HG03139 (cell line): ENCODE measurements around the gene ZFY.

Source experiments
- ATAC-seq: cut with Tn5 transposase; IDR thresholded peaks from one replicate; pipeline ENCODE4 v1.9.1; 2021; ENCODE audit not compliant: unreplicated experiment

ZFY gene

GRCh38 chrY:2934861-2935715, at the start of gene ZFY:
TSS of gene ZFY (plus strand) at chrY:2935381. CDS start at chrY:2953937, 18,556 bp downstream.
- ATAC-seq: peak; percentile 31

DNA sequence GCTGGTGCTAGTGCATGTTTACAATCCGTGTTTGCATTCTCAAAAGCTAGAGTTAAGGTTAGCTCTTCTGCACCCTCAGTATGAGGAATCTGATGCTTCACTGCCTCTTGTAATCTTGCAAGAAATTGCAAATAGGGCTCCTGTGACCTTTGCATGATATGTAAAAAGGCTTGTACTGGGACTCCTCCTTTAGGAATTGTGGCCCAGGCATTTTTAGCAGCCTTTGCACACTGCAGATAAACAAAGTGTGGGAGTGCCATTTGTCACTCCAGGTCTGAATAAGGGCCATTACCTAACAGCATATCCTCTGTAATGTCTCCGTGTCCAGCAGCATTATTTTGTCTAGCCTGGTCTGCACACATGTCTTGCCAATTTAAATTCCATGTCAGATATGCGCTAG, 49.3 kb upstream of the ZFY start:
- no peak for ATAC-seq

- ATAC-seq: peak; percentile 19
Measured at GRCh38 chrY:2887386-2887785, 47.8 kb upstream of the ZFY start.

DNA sequence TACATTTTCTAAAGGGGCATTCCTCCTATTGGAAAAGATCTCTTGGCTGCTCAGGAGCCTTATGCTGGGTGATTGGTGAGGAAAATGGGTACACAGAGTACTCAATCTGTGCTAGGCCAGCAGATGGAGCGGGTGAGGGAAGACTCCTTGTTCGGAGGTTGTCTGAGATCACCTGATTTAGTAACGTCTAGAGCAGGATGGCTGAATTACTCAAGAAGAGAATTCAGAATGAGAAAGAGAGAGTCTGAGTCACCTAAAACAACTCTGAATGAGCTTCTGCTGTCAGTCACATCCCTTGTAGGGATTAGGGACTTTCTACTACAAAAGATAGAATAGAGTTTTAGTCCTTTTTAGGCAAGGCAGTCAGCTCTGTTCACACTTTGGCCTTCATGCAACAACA, 47.2 kb upstream of the ZFY start:
- ATAC-seq: peak; percentile 71

- ATAC-seq: no peak
Measured at GRCh38 chrY:2893471-2893870, 41.7 kb upstream of the ZFY start.

DNA sequence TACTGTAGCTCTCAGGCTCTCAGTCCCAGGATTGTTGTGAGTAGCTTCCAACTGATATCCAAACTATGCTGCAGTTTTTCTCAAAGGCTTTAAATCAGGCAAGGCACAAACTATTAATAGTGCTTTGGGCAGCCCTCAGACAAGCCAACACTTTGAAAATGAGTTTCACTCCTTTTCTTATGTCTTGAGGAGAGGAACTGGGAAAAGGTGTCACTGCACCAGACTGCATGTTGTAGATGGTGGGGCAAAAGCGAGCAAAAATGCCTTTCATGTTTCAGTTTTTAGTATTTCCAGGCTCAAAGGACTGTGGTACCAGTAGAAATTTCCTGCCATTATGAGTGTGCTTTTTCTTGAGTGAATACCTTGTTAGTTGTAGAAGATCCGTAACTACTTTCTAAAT, 39.1 kb upstream of the ZFY start:
- ATAC-seq: no peak

DNA sequence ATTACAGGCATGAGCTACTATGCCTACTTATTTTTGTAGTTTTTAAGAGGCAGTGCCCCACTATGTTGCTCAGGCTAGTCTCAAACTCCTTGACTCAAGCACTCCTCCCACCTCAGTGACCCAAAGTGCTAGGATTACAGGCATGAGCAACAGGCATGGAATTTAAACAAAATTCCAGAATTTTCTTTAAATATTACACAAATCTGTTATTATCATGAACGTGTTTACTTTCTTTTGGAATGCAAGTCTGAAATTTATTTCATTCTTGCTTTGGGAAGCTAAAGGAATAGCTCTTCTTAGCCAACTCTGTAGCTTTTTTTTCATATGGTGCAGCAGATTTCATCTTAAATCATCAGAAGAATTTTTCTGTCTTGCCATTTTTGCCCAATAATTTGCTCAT, 27.8 kb upstream of the ZFY start:
- ATAC-seq: no peak

GRCh38 chrY:2913066-2913815, 21.9 kb upstream of the ZFY start:
- ATAC-seq: no peak

GRCh38 chrY:2934078-2934477, 1.1 kb upstream of the ZFY start:
- ATAC-seq: no peak

GRCh38 chrY:2935716-2936435, 695 bp downstream of the ZFY start:
- ATAC-seq: peak; percentile 78

DNA sequence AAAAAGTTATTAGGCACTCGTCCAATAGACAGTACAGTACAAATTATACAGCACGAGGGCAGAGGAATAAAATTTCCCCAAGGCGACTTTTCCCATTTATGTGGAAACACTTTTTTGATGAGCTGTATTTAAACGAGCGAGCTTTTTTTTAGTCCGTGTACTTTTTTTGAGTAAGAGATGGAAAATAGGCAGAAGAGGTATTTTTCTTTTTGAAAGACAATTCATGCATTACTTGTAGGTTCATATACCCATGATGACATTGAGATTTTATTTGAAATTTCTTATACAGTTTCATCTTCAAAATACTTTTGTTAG, 1.2 kb downstream of the ZFY start:
- no peak for ATAC-seq

DNA sequence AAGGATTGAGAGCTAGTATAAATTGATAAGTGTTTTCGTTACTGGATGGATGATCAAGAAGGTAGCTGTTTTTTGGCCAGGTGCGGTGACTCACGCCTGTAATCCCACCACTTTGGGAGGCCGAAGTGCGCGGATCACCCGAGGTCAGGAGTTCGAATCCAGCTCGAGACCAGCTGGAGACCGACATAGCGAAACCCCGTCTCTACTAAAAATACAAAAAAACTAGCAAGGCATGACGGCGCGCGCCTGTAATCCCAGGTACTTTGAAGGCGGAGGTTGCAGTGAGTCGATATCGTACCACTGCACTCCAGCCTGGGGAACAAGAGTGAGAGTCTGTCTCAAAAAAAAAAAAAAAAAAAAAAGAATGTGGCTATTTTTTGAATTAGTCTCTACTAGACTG, 2.0 kb downstream of the ZFY start:
- no peak for ATAC-seq

GRCh38 chrY:2949590-2950252, 14.5 kb downstream of the ZFY start:
- peak; percentile 54 for ATAC-seq

- no peak for ATAC-seq
Measured at GRCh38 chrY:2950655-2951054, 15.5 kb downstream of the ZFY start.

GRCh38 chrY:2952912-2953311, 17.7 kb downstream of the ZFY start:
- no peak for ATAC-seq

GRCh38 chrY:2954735-2955134, 19.6 kb downstream of the ZFY start:
- ATAC-seq: no peak

DNA sequence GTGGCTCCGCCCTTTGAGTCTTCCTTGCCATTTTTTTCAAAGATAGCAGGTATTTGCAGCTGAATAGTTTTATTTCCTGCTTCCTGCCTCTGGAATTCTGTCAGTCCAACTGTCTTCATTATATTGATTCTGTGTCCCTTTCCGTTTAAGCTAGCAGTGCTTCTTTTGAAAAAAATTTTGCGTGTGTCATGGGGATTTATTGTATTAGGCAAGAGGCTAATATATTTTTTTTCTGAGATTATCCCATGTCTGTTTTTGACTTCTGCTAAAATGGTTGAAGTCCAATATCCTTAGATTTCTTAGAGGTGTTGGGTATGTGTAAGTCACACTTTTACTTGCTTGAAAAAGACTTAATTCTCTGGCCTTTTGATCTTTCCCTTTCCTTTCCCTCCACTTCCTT, 20.4 kb downstream of the ZFY start:
- no peak for ATAC-seq

- ATAC-seq: no peak
Measured at GRCh38 chrY:2962061-2962460, 26.9 kb downstream of the ZFY start.

GRCh38 chrY:2964814-2965213, 29.6 kb downstream of the ZFY start:
- no peak for ATAC-seq

GRCh38 chrY:2965629-2966028, 30.4 kb downstream of the ZFY start:
- ATAC-seq: no peak

- ATAC-seq: no peak
Measured at GRCh38 chrY:2969561-2969960, 34.4 kb downstream of the ZFY start.
